Esophagus squamous epithelium (tissue), 5 donors: ENCODE measurements around the gene S100PBP. TPM values are rescaled to one million over a fixed set of nuclear protein-coding genes. Genes with fewer than 3 reads are reported as not detected.

Experiments
- DNase-seq: peaks from one replicate; lab custom pipeline; 2025; lab: John Stamatoyannopoulos, UW
- H3K27ac ChIP-seq, 4 donors: fragments of 200-600 bp; sonication (generic); one replicate each; pipeline ENCODE4 v1.5.1; 2016 to 2019; ENCODE audit warnings: mild to moderate bottlenecking in 1 of 4
- H3K27me3 ChIP-seq, 4 donors: fragments of 200-600 bp; sonication (generic); 1 replicate in 3 of 4; 2 replicates in 1 of 4; pipeline versions ENCODE4 v1.5.1 to v1.6.0; 2017 to 2021; ENCODE audit warnings: antibody characterized with exemption in 1 of 4
- H3K36me3 ChIP-seq, 3 donors: fragments of 200-600 bp; sonication (generic); one replicate each; pipeline ENCODE4 v1.5.1; 2016 to 2019
- H3K4me1 ChIP-seq, 3 donors: fragments of 200-600 bp; sonication (generic); one replicate each; pipeline ENCODE4 v1.5.1; 2017 to 2019
- H3K4me3 ChIP-seq, 4 donors: fragments of 200-600 bp; sonication (generic); 1 replicate in 3 of 4; 2 replicates in 1 of 4; pipeline ENCODE4 v1.5.1; 2016 to 2019; ENCODE audit warnings: mild to moderate bottlenecking in 2 of 4, moderate library complexity in 1 of 4
- H3K9me3 ChIP-seq, 3 donors: fragments of 200-600 bp; sonication (generic); one replicate each; pipeline ENCODE4 v1.5.1; 2016 to 2019
- CTCF ChIP-seq, 6 experiments: fragments of 450-650 bp in 4 of 6; fragments of 200-600 bp in 2 of 6; sonication (generic) in 2 of 6; IDR thresholded peaks; one replicate each; pipeline ENCODE4 v1.5.1; 2016 to 2019; ENCODE audit warnings: antibody characterized with exemption in 6 of 6, mild to moderate bottlenecking in 4 of 6, moderate library complexity in 4 of 6
- POLR2A ChIP-seq, 4 donors: fragments of 450-650 bp; IDR thresholded peaks; one replicate each; pipeline ENCODE4 v1.6.1; 2017; ENCODE audit warnings: antibody characterized with exemption in 4 of 4, mild to moderate bottlenecking in 4 of 4, moderate library complexity in 3 of 4
- WGBS, 2 donors: methylation state at CpG; one replicate each; pipeline ENCODE4 v1.1.5; 2018; 5-methylcytosine and 5-hydroxymethylcytosine counted together
- intact Hi-C: fragments of 100-400 bp; cut with DNase I; formaldehyde crosslinking; loops from one replicate; pipeline ENCODE4 v1.15.0; 2022
- total RNA-seq, 4 donors: library from RNA; depleted of rRNA; stranded (reverse); fragments of >200 nt; gene quantifications; one replicate each; pipeline ENCODE4 v1.1.0, GENCODE V29; 2016
- donor health status: DM: yes; HTN: yes; CAD: no.

The S100PBP gene
- total RNA-seq, 4 donors from 2014 or later: 6.5 to 20.0 (median 11.9) TPM

GRCh38 chr1:32881871-32882850, 64.7 kb downstream of the S100PBP start:
- Histone ChIP-seq H3K9me3 (no peaks in the 10 kb centered on the region), H3K36me3 (no peaks in the 10 kb centered on the region), H3K27ac (no peak overlapping the region), H3K27me3 (peaks cover 7 to 54% (median 13%) of the 10 kb centered on the region in 4 donors), H3K4me1 (peaks cover 5 to 37% (median 11%) of the 10 kb centered on the region in 3 donors), H3K4me3 (no peak overlapping the region)
- no peak for DNase-seq
- WGBS, 2 donors: 28 to 34% methylated on average over 9 to 15 of the region's 22 CpGs
- TF ChIP-seq CTCF (IDR thresholded peaks at IDR 0.05) (no peak), POLR2A (IDR thresholded peaks at IDR 0.05) (no peak)
- intact Hi-C loops: no loop called here

DNA sequence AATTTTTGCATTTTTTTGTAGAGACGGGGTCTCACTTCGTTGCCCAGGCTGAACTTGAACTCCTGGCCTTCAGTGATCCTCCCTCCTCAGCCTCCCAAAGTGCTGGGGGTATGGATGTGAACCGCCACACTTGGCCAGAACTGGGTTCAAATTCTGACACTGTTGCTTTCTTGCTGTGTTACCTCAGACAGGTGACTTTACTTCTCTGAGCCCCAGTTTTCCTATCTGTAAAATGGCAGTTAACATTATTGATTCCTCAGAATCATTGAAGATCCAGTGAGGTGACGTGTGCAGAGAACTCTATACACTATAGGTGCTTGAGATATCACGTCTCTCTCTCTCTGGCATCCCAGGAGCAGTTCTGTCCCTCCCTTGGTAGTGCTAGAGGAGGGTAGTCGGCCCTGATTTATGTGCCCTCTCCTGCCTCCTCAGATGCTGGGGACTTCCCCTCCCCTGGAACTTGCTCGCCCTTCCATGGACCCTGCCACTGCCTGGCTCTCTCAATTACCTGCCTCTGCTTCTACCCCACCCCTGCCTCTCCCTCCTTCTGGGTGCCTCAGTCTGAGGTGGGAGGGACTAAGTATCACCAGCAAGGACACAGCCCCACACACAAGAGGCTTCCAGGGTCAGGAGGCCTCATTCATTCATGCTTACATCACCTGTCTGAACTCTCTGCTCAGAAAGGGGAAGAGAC, 66.0 kb downstream of the S100PBP start:
- WGBS, 2 donors: 78 to 86% methylated on average over 6 to 7 of the region's 7 CpGs

GRCh38 chr1:32884032-32884372, 66.5 kb downstream of the S100PBP start:
- Histone ChIP-seq H3K27ac (no peak overlapping the region), H3K9me3 (no peaks in the 10 kb centered on the region), H3K27me3 (peaks cover 7 to 57% (median 15%) of the 10 kb centered on the region in 4 donors), H3K36me3 (no peaks in the 10 kb centered on the region), H3K4me3 (no peak overlapping the region), H3K4me1 (peaks cover 3 to 28% (median 11%) of the 10 kb centered on the region in 3 donors)
- intact Hi-C loops: no loop called here
- WGBS, 2 donors: 59 to 80% methylated on average over 2 to 4 of the region's 4 CpGs
- no peak for DNase-seq
- TF ChIP-seq POLR2A (IDR thresholded peaks at IDR 0.05) (no peak), CTCF (IDR thresholded peaks at IDR 0.05) (no peak)

More for the DNA sequence above, 66.0 kb downstream of the S100PBP start:
- peaks cover 7 to 57% (median 15%) of the 10 kb centered on the region in 4 donors for H3K27me3 ChIP-seq
- TF ChIP-seq CTCF (IDR thresholded peaks at IDR 0.05): no peak
- no peak for TF ChIP-seq POLR2A (IDR thresholded peaks at IDR 0.05)
- no peak overlapping the region for H3K4me3 ChIP-seq
- peaks cover 3 to 28% (median 11%) of the 10 kb centered on the region in 3 donors for H3K4me1 ChIP-seq
- H3K9me3 ChIP-seq: no peaks in the 10 kb centered on the region
- DNase-seq: no peak
- H3K36me3 ChIP-seq: no peaks in the 10 kb centered on the region
- no peak overlapping the region for H3K27ac ChIP-seq
- intact Hi-C loops: no loop called here

DNA sequence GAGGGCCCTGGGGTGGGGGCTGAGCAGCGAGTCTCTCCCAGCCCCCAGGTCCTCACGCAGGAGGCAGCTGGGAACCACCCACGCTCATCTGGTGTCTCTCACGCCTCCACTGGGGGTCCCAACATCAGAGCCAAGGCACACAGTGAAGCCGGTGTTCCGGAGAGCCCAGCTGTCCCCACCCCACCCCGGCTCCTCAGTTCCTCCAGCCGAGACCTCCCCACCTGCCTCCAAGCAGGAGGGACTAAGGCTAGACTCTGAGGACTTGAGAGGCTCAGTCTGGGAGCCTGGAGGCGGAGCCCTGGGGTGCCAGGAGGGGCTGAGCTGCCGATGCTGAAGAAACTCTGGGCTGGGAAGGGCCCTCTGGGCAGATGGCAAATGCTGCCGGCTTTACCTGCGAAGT, 67.3 kb downstream of the S100PBP start:
- intact Hi-C loops: no loop called here
- Histone ChIP-seq H3K27me3 (peaks cover 7 to 62% (median 15%) of the 10 kb centered on the region in 4 donors), H3K27ac (no peak overlapping the region), H3K9me3 (no peaks in the 10 kb centered on the region), H3K4me3 (no peak overlapping the region), H3K36me3 (no peaks in the 10 kb centered on the region), H3K4me1 (peaks cover 3 to 28% (median 11%) of the 10 kb centered on the region in 3 donors)
- TF ChIP-seq POLR2A (IDR thresholded peaks at IDR 0.05): no peak
- no peak for TF ChIP-seq CTCF (IDR thresholded peaks at IDR 0.05)
- DNase-seq: no peak
- 0 to 27% methylated on average over 1 to 11 of the region's 12 CpGs for WGBS, 2 donors

GRCh38 chr1:32885676-32886003, 68.2 kb downstream of the S100PBP start:
- intact Hi-C loops: no loop called here
- TF ChIP-seq CTCF (IDR thresholded peaks at IDR 0.05) (no peak), POLR2A (IDR thresholded peaks at IDR 0.05) (no peak)
- Histone ChIP-seq H3K4me1 (peaks cover 3 to 28% (median 11%) of the 10 kb centered on the region in 3 donors), H3K4me3 (no peak overlapping the region), H3K27ac (no peak overlapping the region), H3K27me3 (peaks cover 7 to 69% (median 15%) of the 10 kb centered on the region in 4 donors), H3K36me3 (no peaks in the 10 kb centered on the region), H3K9me3 (no peaks in the 10 kb centered on the region)
- DNase-seq: no peak
- 16 to 19% methylated on average over 6 to 8 of the region's 8 CpGs for WGBS, 2 donors
